H9 (cell line): ENCODE data around the gene PTPRF. TPM values are rescaled to one million over a fixed set of nuclear protein-coding genes. Genes with fewer than 3 reads are reported as not detected.

Experiments used
- DNase-seq: peaks from one replicate; pipeline ENCODE4 v3.0.0-alpha.2; 2017
- H2AFZ ChIP-seq: one replicate; pipeline ENCODE4 v1.6.1; 2013; ENCODE audit warnings: mild to moderate bottlenecking, low read length, control low read depth, moderate library complexity
- H2AK5ac ChIP-seq: 2 replicates; pipeline ENCODE4 v1.6.1; 2013; ENCODE audit warnings: low read length, control low read depth, mixed read lengths; ENCODE audit not compliant: insufficient read length
- H2BK120ac ChIP-seq: one replicate; pipeline ENCODE4 v1.6.1; 2013; ENCODE audit warnings: low read depth, mild to moderate bottlenecking, low read length, control low read depth, inconsistent platforms; ENCODE audit not compliant: poor library complexity, severe bottlenecking
- H2BK12ac ChIP-seq: 2 replicates; pipeline ENCODE4 v1.6.1; 2013; ENCODE audit warnings: low read length, control low read depth, mixed read lengths, low read depth; ENCODE audit not compliant: insufficient read length
- H2BK15ac ChIP-seq: 2 replicates; pipeline ENCODE4 v1.6.1; 2013; ENCODE audit warnings: low read depth, low read length, control low read depth
- H2BK20ac ChIP-seq: one replicate; pipeline ENCODE4 v1.6.1; 2013; ENCODE audit warnings: low read depth, mild to moderate bottlenecking, low read length, control low read depth, inconsistent platforms; ENCODE audit not compliant: poor library complexity, severe bottlenecking
- H2BK5ac ChIP-seq: 2 replicates; pipeline ENCODE4 v1.6.1; 2013; ENCODE audit warnings: low read length, control low read depth, mixed read lengths; ENCODE audit not compliant: insufficient read length
- H3K14ac ChIP-seq: 2 replicates; pipeline ENCODE4 v1.6.1; 2013; ENCODE audit warnings: low read length, control low read depth; ENCODE audit not compliant: insufficient read depth
- H3K18ac ChIP-seq: 2 replicates; pipeline ENCODE4 v1.6.1; 2013; ENCODE audit warnings: low read depth, mild to moderate bottlenecking, mixed read lengths, low read length, control low read depth; ENCODE audit not compliant: insufficient read length
- H3K23ac ChIP-seq: 2 replicates; pipeline ENCODE4 v1.6.1; 2013; ENCODE audit warnings: low read length, control low read depth, mixed read lengths, low read depth; ENCODE audit not compliant: insufficient read length
- H3K23me2 ChIP-seq: 2 replicates; pipeline ENCODE4 v1.6.1; 2013; ENCODE audit warnings: low read depth, mild to moderate bottlenecking, mixed read lengths, low read length, control low read depth; ENCODE audit not compliant: insufficient read length, poor library complexity, severe bottlenecking
- H3K27ac ChIP-seq: 2 replicates; pipeline ENCODE4 v1.5.1; 2013; ENCODE audit warnings: low read length, control low read depth, mixed read lengths, low read depth; ENCODE audit not compliant: insufficient read length
- H3K27me3 ChIP-seq: 2 replicates; pipeline ENCODE4 v1.6.1; 2013; ENCODE audit warnings: low read length, control low read depth, inconsistent platforms; ENCODE audit not compliant: insufficient read depth
- H3K4ac ChIP-seq: 2 replicates; pipeline ENCODE4 v1.6.1; 2013; ENCODE audit warnings: low read depth, mild to moderate bottlenecking, control low read depth, inconsistent platforms, low read length, moderate library complexity
- H3K4me1 ChIP-seq: 2 replicates; pipeline ENCODE4 v1.6.1; 2013; ENCODE audit warnings: low read length, control low read depth, inconsistent platforms; ENCODE audit not compliant: insufficient read depth
- H3K4me2 ChIP-seq: 2 replicates; pipeline ENCODE4 v1.6.1; 2013; ENCODE audit warnings: low read length, control low read depth, mixed read lengths; ENCODE audit not compliant: insufficient read length, insufficient read depth
- H3K56ac ChIP-seq: 2 replicates; pipeline ENCODE4 v1.6.1; 2013; ENCODE audit warnings: low read depth, mild to moderate bottlenecking, mixed read lengths, low read length, control low read depth; ENCODE audit not compliant: insufficient read length
- H3K79me1 ChIP-seq: 2 replicates; pipeline ENCODE4 v1.6.1; 2013; ENCODE audit warnings: low read depth, mild to moderate bottlenecking, moderate library complexity, low read length, control low read depth, inconsistent platforms; ENCODE audit not compliant: insufficient read depth, poor library complexity, severe bottlenecking
- H3K79me2 ChIP-seq: 2 replicates; pipeline ENCODE4 v1.6.1; 2013; ENCODE audit warnings: low read length, control low read depth, inconsistent platforms; ENCODE audit not compliant: insufficient read depth
- H3K9ac ChIP-seq: 2 replicates; pipeline ENCODE4 v1.6.1; 2013; ENCODE audit warnings: low read length, control low read depth, mixed read lengths; ENCODE audit not compliant: insufficient read length; ENCODE audit errors: extremely low read depth
- H3K9me3 ChIP-seq: one replicate; pipeline ENCODE4 v1.6.1; 2013; ENCODE audit warnings: low read depth, low read length, inconsistent platforms; ENCODE audit not compliant: control insufficient read depth
- H3T11ph ChIP-seq: one replicate; pipeline ENCODE4 v1.6.1; 2013; ENCODE audit warnings: mild to moderate bottlenecking, low read length, control low read depth, inconsistent platforms
- H4K20me1 ChIP-seq: one replicate; pipeline ENCODE4 v1.6.1; 2013; ENCODE audit not compliant: control insufficient read depth, insufficient read length, insufficient read depth
- H4K5ac ChIP-seq: 2 replicates; pipeline ENCODE4 v1.6.1; 2013; ENCODE audit warnings: low read depth, mild to moderate bottlenecking, mixed read lengths, low read length, control low read depth; ENCODE audit not compliant: insufficient read length
- H4K8ac ChIP-seq: replicated peaks from 2 replicates; pipeline ENCODE4 v1.6.1; 2013; ENCODE audit warnings: low read length, control low read depth, mixed read lengths, low read depth; ENCODE audit not compliant: insufficient read length
- H4K91ac ChIP-seq: 2 replicates; pipeline ENCODE4 v1.6.1; 2013; ENCODE audit warnings: low read depth, mild to moderate bottlenecking, moderate library complexity, mixed read lengths, low read length, control low read depth; ENCODE audit not compliant: insufficient read length
- H3K27ac Mint-ChIP-seq, 3 experiments: 2 replicates in 2 of 3; 3 replicates in 1 of 3; pipeline ENCODE4 v1.8.0; 2020 to 2021; ENCODE audit warnings: mixed read lengths in 3 of 3, mild to moderate bottlenecking in 1 of 3, moderate library complexity in 1 of 3
- H3K27me3 Mint-ChIP-seq: 2 replicates; pipeline ENCODE4 v1.8.0; 2021; ENCODE audit warnings: low read depth, mild to moderate bottlenecking, moderate library complexity, mixed read lengths
- H3K36me3 Mint-ChIP-seq, 3 experiments: 2 replicates in 2 of 3; 3 replicates in 1 of 3; pipeline ENCODE4 v1.8.0; 2020 to 2021; ENCODE audit warnings: low read depth in 3 of 3, mixed read lengths in 3 of 3; ENCODE audit not compliant: insufficient read depth in 1 of 3
- H3K4me1 Mint-ChIP-seq, 2 experiments: 2 replicates each; pipeline ENCODE4 v1.8.0; 2020; ENCODE audit warnings: mixed read lengths in 2 of 2
- H3K4me3 Mint-ChIP-seq, 2 experiments: 2 replicates in 1 of 2; 3 replicates in 1 of 2; pipeline ENCODE4 v1.8.0; 2020 to 2021; ENCODE audit warnings: mild to moderate bottlenecking in 2 of 2, mixed read lengths in 2 of 2, moderate library complexity in 1 of 2
- H3K9me3 Mint-ChIP-seq, 2 experiments: 2 replicates in 1 of 2; 3 replicates in 1 of 2; pipeline ENCODE4 v1.8.0; 2020; ENCODE audit warnings: mild to moderate bottlenecking in 2 of 2, mixed read lengths in 2 of 2, moderate library complexity in 1 of 2
- CTCF ChIP-seq: fragments of 200-600 bp; sonication (generic); conservative IDR thresholded peaks from 3 replicates; pipeline ENCODE4 v1.8.0; 2021; ENCODE audit warnings: antibody characterized with exemption, mild to moderate bottlenecking
- WGBS: extraction: QIAGEN DNeasy Blood & Tissue Kit; methylation state at CpG from one replicate; pipeline ENCODE4 v1.1.7; 2013; ENCODE audit warnings: missing lambda C conversion rate, low lambda C conversion rate, mixed read lengths; ENCODE audit not compliant: insufficient read length; ENCODE audit errors: extremely low coverage; 5-methylcytosine and 5-hydroxymethylcytosine counted together
- total RNA-seq: library from RNA; stranded (reverse); gene quantifications from 2 replicates; pipeline ENCODE4 v1.2.1, GENCODE V29; 2021

The PTPRF gene
- total RNA-seq, 1 experiment from 2014 or later: 193 TPM

- Histone ChIP-seq H2BK12ac (no peak overlapping the region), H2AFZ (no peak overlapping the region), H3K23ac (no peak overlapping the region), H4K8ac (no peak overlapping the region), H2BK15ac (no peak overlapping the region), H3K79me1 (no peaks in the 10 kb centered on the region), H3K9me3 (no peaks in the 10 kb centered on the region), H3K18ac (no peak overlapping the region), H2BK120ac (no peak overlapping the region), H4K5ac (no peak overlapping the region), H3K14ac (no peak overlapping the region), H3K4ac (no peak overlapping the region), H4K91ac (no peak overlapping the region), H3K23me2 (no peaks in the 10 kb centered on the region), H3K79me2 (no peaks in the 10 kb centered on the region), H2BK5ac (no peak overlapping the region), H4K20me1 (no peaks in the 10 kb centered on the region), H3K4me2 (no peak overlapping the region), H3K27me3 (no peaks in the 10 kb centered on the region), H2BK20ac (no peak overlapping the region), H3T11ph (no peak overlapping the region), H3K56ac (no peak overlapping the region), H3K9ac (no peak overlapping the region), H3K4me1 (no peaks in the 10 kb centered on the region), H3K27ac (no peak overlapping the region), H2AK5ac (no peak overlapping the region)
- no peak overlapping the region for H3K4me3 Mint-ChIP-seq
- H3K4me1 Mint-ChIP-seq: no peaks in the 10 kb centered on the region
- no CpG with 5 or more reads among the region's 1 CpG for WGBS
- DNase-seq: no peak
- no peaks in the 10 kb centered on the region; the same call in none of the 2 replicates for H3K27me3 Mint-ChIP-seq
- peaks cover 4 to 8% of the 10 kb centered on the region in 2 experiments; a peak in 4 of 5 replicates for H3K9me3 Mint-ChIP-seq
- no peak for TF ChIP-seq CTCF
- H3K27ac Mint-ChIP-seq: no peak overlapping the region
- no peaks in the 10 kb centered on the region; a peak in 1 of 7 replicates for H3K36me3 Mint-ChIP-seq
These were observed 48.5 kb upstream of the PTPRF start for GRCh38 chr1:43482215-43482614.
